Astrocyte of the spinal cord (primary cell): Measurements from ENCODE around the gene AMBP.

Source experiments
- DNase-seq: peaks from one replicate; pipeline ENCODE4 v3.0.0; 2011; ENCODE audit warnings: low read depth, low spot score
- H3K4me3 ChIP-seq: 2 replicates; pipeline ENCODE4 v1.5.1; 2011; ENCODE audit warnings: low read depth, mild to moderate bottlenecking, low read length, moderate library complexity
- in situ Hi-C: cut with HindIII; loops from 2 replicates; pipeline ENCODE4 v1.10.0; 2017; ENCODE audit warnings: low sequenced_read_pairs
- TF ChIP-seq, protein P1 (sequence below): IDR thresholded peaks from 2 replicates; pipeline ENCODE4 v1.5.1; 2012; ENCODE audit warnings: low read depth, mild to moderate bottlenecking, low read length, inconsistent platforms

AMBP gene

DNA sequence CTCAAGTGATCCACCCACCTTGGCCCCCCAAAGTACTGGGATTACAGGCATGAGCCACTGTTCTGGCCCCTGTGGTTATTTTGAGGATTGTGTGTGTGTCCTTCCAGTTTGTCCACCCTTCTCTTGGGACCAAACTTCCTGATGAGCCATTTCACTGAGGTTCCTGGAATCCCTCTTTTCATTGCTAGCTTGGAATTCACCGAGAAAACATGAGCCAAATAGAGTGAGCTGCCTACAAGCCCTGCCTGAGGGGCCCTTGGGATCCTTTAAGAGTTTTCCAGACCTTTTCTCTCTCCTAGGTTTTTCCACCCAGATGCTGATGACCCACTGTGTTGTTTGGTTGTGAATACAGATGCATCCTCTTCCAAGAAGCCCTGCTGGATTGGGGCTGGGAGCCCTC lies 34.2 kb upstream of the AMBP start:
- DNase-seq, result no peak
- in situ Hi-C loops, result no loop called here
- H3K4me3 ChIP-seq, result no peak overlapping the region
- TF ChIP-seq, protein P1, sequence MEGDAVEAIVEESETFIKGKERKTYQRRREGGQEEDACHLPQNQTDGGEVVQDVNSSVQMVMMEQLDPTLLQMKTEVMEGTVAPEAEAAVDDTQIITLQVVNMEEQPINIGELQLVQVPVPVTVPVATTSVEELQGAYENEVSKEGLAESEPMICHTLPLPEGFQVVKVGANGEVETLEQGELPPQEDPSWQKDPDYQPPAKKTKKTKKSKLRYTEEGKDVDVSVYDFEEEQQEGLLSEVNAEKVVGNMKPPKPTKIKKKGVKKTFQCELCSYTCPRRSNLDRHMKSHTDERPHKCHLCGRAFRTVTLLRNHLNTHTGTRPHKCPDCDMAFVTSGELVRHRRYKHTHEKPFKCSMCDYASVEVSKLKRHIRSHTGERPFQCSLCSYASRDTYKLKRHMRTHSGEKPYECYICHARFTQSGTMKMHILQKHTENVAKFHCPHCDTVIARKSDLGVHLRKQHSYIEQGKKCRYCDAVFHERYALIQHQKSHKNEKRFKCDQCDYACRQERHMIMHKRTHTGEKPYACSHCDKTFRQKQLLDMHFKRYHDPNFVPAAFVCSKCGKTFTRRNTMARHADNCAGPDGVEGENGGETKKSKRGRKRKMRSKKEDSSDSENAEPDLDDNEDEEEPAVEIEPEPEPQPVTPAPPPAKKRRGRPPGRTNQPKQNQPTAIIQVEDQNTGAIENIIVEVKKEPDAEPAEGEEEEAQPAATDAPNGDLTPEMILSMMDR, result no peak

DNA sequence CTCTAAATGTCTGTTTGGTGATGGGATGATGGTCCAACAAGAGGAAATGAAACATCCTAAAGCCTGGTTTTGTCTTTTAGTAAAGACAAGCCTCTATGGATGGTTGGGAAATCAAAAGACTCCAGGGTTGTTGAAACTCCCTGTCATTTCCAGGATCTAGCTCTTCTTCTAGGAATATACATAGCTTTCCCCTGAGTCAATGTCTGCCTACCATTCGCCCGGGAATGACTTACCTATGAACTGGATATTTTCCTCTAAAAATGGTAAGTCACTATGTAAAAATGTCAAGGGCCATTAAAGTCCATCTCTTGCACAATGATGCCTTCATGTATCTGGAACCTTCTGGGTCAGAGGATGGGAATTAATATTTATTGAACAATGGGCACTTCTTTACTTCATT lies 32.1 kb upstream of the AMBP start:
- DNase-seq, result peak; percentile 14
- in situ Hi-C loops, result no loop called here
- no peak overlapping the region for H3K4me3 ChIP-seq
- TF ChIP-seq, protein P1, result no peak

DNA sequence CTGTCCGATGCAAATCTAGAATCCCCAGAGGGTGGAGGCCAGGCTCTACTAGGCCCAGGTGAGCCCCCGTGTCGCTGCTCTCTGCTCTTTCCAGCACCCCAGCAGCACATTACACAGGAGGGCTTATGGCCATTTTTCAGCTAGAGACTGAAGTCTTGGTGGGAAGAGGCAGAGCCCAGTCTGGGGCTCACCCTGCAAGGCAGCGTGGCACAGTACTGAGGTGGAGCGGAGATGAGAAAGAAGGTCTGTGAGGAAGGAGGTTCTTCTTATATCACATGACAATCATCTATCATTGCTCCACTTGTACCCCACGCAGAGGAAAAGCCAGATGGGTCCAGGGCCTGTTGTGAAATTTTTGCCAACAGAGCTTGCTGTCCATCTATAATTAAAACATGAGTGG lies 31.0 kb upstream of the AMBP start:
- DNase-seq, result no peak
- H3K4me3 ChIP-seq, result no peak overlapping the region
- in situ Hi-C loops, result no loop called here
- TF ChIP-seq, protein P1, result no peak

DNA sequence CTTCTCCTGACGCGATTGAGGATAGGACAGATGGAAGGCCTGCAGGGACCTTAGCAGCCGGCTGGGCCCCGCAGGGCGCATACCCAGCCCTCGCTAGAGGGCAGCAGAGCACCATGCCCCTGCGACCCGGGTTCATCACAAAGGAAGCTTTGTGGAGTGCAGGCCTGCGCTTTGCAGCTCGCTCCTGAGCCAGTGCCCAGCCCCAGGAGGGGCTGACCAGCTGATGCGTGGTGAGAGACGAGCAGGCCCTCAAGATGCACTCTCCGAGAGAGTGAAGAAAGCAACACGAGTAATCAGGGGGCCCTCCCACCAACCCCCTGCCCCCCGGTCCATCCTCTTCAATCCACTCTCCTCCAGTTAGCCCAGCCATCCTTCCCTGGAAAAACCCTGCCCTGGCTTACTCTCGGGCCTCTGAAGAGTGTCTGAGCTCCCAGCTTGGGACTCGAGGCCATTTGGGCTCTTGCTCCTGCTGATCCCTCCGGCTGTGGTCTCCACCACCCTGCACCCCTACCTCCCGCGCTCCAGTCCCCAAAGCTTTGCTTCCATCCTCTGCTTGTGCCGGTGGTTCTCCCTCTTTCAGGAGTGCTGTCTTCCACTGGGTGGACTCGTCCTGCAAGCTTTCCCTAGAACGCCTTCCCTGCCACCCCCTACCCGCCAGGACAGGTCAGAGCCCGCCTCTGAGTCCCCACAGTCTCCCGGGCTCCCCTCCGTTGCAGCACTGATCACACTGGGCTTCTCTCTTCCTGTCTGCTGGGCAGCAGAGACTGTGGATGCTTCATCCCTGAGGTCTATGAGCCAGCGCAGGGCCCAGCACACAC lies 30.1 kb upstream of the AMBP start:
- DNase-seq, result peak; percentile 83
- in situ Hi-C loops, result no loop called here
- H3K4me3 ChIP-seq, result no peak overlapping the region
- TF ChIP-seq, protein P1, result peak; percentile 99

DNA sequence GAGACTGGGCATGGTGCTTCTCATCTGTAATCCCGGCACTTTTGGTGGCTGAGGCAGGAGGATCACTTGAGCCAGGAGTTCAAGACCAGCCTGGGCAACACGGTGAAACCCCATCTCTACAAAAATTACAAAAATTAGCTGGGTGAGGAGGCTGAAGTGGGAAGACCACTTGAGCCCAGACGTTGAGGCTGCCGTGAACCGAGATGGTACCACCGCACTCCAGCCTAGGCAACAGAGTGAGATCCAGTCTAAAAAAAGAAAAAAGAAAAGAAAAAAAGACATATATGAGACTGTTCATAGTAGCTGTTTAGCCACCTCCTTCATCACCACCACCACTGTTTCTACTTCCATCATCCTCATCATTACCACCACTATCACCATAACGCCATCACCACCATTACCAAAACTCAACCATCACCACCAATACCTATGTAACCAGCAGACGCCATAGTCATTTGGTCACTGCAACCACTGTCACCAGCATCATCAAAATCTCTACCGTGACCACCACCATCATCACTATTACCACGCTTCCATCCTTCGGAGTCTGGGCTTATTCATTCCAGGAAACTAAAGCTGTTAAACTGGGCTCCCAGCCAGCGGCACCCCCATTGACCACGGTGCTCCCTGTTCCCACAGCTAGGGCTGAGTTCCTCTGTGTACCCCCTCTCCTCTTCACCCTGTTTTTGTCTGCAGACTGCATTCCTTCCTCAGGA lies 29.3 kb upstream of the AMBP start:
- DNase-seq, result no peak
- TF ChIP-seq, protein P1, result no peak
- in situ Hi-C loops, result no loop called here
- H3K4me3 ChIP-seq, result no peak overlapping the region

DNA sequence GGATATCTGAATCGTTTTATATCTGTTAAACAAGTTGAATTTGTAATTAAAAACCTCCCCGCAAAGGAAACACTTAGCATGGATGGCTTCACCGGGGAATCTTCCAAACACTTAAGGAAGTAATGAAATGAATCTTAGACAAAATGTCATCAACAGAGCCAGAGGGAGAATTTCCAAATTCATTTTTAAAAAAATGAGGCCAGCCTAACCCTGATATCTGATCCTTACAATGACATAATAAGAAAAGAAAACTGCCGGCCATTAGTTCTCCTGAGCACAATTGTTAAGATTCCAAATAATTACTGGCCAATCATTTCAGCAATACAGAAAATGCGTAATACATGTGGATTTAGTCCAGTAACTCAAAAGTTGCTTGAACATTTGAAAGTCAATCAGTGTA lies 27.1 kb upstream of the AMBP start:
- H3K4me3 ChIP-seq, result no peak overlapping the region
- in situ Hi-C loops, result no loop called here
- DNase-seq, result no peak
- TF ChIP-seq, protein P1, result no peak
